PC-9 (cell line): ENCODE measurements around the gene PSMB9. TPM values are rescaled to one million over a fixed set of nuclear protein-coding genes. Genes with fewer than 3 reads are reported as not detected.

Source experiments
- BruUV-seq: library from RNA; stranded (reverse); fragments of 400-500 nt; replicated peaks from 2 replicates; lab custom pipeline; 2021; lab: Mats Ljungman, UMichigan
- CTCF ChIA-PET: fragments of 300-600 bp; sonication (Branson Sonifier 250); formaldehyde crosslinking; loops from one replicate; lab custom pipeline; 2022; ENCODE audit warnings: antibody characterized with exemption; lab: Charles Lee
- POLR2A ChIA-PET: fragments of 300-600 bp; sonication (Branson Sonifier 250); formaldehyde crosslinking; loops from one replicate; lab custom pipeline; 2022; ENCODE audit warnings: antibody characterized with exemption; ENCODE audit not compliant: unreplicated experiment; lab: Charles Lee
- DNase-seq, 2 experiments: peaks; one replicate each; pipeline versions ENCODE4 v3.0.0 to v3.0.0-alpha.2; 2015 to 2022; ENCODE audit warnings: mixed read lengths in 1 of 2
- H2AFZ ChIP-seq: fragments of 200-600 bp; sonication (generic); 2 replicates; pipeline ENCODE4 v1.8.1; 2017; ENCODE audit warnings: antibody characterized with exemption
- H3F3A ChIP-seq: fragments of 200-600 bp; sonication (generic); 2 replicates; pipeline ENCODE4 v1.8.1; 2017; ENCODE audit warnings: antibody characterized with exemption, mild to moderate bottlenecking, low read depth; ENCODE audit not compliant: insufficient read depth
- H3K27ac ChIP-seq: fragments of 200-600 bp; sonication (generic); 2 replicates; pipeline ENCODE4 v1.6.1; 2016; ENCODE audit warnings: mixed run types
- H3K27me3 ChIP-seq: fragments of 200-600 bp; sonication (generic); 2 replicates; pipeline ENCODE4 v1.6.1; 2016; ENCODE audit warnings: low read depth, mixed run types; ENCODE audit not compliant: insufficient read depth
- H3K36me3 ChIP-seq: fragments of 200-600 bp; sonication (generic); 2 replicates; pipeline ENCODE4 v1.6.1; 2016; ENCODE audit warnings: low read depth, mixed run types
- H3K4me1 ChIP-seq: fragments of 200-600 bp; sonication (generic); replicated peaks from 2 replicates; pipeline ENCODE4 v1.6.1; 2016; ENCODE audit warnings: mixed run types; ENCODE audit not compliant: insufficient read depth
- H3K4me2 ChIP-seq: fragments of 200-600 bp; sonication (generic); 2 replicates; pipeline ENCODE4 v1.6.1; 2017; ENCODE audit warnings: mixed run types
- H3K4me3 ChIP-seq: fragments of 200-600 bp; sonication (generic); 2 replicates; pipeline ENCODE4 v1.6.1; 2016; ENCODE audit warnings: mixed run types
- H3K79me2 ChIP-seq: fragments of 200-600 bp; sonication (generic); 2 replicates; pipeline ENCODE4 v1.6.1; 2017; ENCODE audit warnings: low read depth, mixed run types
- H3K9me2 ChIP-seq: fragments of 200-600 bp; sonication (generic); 2 replicates; pipeline ENCODE4 v1.8.1; 2017; ENCODE audit warnings: mild to moderate bottlenecking; ENCODE audit not compliant: insufficient read depth
- H3K9me3 ChIP-seq: fragments of 200-600 bp; sonication (generic); 2 replicates; pipeline ENCODE4 v1.8.1; 2016; ENCODE audit warnings: low read depth; ENCODE audit not compliant: insufficient read depth
- H4K20me1 ChIP-seq: fragments of 200-600 bp; sonication (generic); 2 replicates; pipeline ENCODE4 v1.8.1; 2017; ENCODE audit not compliant: insufficient read depth
- EZH2 ChIP-seq: fragments of 200-600 bp; sonication (generic); IDR thresholded peaks from 2 replicates; pipeline ENCODE4 v1.8.0; 2017; ENCODE audit warnings: antibody characterized with exemption, low read depth
- intact Hi-C: fragments of 100-400 bp; cut with micrococcal nuclease; formaldehyde crosslinking; loops from one replicate; pipeline ENCODE4 v1.10.0; 2022; ENCODE audit not compliant: unreplicated experiment
- total RNA-seq: library from RNA; stranded (reverse); gene quantifications from 2 replicates; pipeline ENCODE4 v1.2.3, GENCODE V29; 2021
- TF ChIP-seq, protein P1 (sequence below): fragments of 200-600 bp; sonication (generic); conservative IDR thresholded peaks from 2 replicates; pipeline ENCODE4 v1.6.1; 2017; ENCODE audit warnings: mixed run types, antibody characterized with exemption, mild to moderate bottlenecking, moderate library complexity

Gene PSMB9
- total RNA-seq, 1 experiment from 2014 or later = 37.6 TPM

DNA sequence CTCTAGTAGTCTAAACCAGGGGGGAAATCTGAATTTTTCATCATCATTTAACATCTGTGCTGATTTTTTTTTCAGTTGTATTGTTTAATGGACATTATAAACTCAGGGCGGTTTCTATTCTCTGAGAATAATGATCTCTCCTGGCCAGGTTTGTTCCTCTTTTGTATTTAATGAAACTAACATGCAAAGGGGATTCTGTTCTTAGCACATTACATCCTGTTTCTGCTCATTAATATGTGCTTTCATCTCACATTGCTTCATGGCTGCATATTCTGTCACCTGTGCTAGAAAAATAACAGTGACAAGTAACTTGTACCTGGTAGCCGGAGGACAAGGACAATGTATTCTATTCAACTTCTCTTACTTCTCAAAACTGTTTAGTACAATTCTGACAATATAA lies 38.0 kb upstream of the PSMB9 start:
- H2AFZ ChIP-seq = no peak overlapping the region
- no peak overlapping the region for H3K4me3 ChIP-seq
- DNase-seq = no peak
- CTCF ChIA-PET = no interaction called here
- H3F3A ChIP-seq = peaks cover 18% of the 10 kb centered on the region
- no TSS peak for BruUV-seq
- H3K27ac ChIP-seq = peak overlapping the region; percentile 54
- no peaks in the 10 kb centered on the region for H3K9me2 ChIP-seq
- H4K20me1 ChIP-seq = no peaks in the 10 kb centered on the region
- no peak overlapping the region; the same call in 1 of the 2 replicates for H3K4me2 ChIP-seq
- peaks cover 32% of the 10 kb centered on the region for H3K4me1 ChIP-seq
- H3K27me3 ChIP-seq = no peaks in the 10 kb centered on the region
- no peak for TF ChIP-seq EZH2
- TF ChIP-seq, protein P1, sequence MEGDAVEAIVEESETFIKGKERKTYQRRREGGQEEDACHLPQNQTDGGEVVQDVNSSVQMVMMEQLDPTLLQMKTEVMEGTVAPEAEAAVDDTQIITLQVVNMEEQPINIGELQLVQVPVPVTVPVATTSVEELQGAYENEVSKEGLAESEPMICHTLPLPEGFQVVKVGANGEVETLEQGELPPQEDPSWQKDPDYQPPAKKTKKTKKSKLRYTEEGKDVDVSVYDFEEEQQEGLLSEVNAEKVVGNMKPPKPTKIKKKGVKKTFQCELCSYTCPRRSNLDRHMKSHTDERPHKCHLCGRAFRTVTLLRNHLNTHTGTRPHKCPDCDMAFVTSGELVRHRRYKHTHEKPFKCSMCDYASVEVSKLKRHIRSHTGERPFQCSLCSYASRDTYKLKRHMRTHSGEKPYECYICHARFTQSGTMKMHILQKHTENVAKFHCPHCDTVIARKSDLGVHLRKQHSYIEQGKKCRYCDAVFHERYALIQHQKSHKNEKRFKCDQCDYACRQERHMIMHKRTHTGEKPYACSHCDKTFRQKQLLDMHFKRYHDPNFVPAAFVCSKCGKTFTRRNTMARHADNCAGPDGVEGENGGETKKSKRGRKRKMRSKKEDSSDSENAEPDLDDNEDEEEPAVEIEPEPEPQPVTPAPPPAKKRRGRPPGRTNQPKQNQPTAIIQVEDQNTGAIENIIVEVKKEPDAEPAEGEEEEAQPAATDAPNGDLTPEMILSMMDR = no peak
- intact Hi-C loops = no loop called here
- 0 out of 2 replicates have a peak, but pooled peaks cover 3% of the 10 kb centered on the region for H3K9me3 ChIP-seq
- H3K36me3 ChIP-seq = no peaks in the 10 kb centered on the region
- no peaks in the 10 kb centered on the region for H3K79me2 ChIP-seq
- POLR2A ChIA-PET = no interaction called here

DNA sequence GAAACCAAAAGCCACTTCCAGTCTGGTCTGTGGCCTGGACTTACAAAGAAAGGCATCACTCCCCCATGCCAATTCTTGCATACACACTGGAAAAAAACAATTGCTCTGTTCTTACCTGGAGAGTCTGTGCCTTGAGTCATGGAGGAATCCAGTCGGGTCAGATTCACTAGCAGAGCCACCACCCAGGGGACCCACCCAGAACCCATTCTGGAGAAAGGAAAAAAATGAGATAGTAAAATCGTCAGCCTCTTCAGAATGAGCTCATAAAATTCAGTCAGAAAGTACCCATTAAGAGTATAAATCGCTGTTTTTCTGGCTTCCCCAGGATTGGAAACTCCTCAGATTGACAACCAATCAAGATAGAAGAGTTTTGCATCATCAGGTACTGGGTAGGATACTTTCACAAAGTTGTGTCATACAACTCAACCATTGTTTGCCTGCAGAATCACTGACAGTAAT lies 37.2 kb upstream of the PSMB9 start, which contains the start of gene HLA-DOB:
Gene HLA-DOB (minus strand): TSS at position 257 of the 459 bp plus-strand sequence. CDS start 51 bp downstream, at position 206.
- H3K4me3 ChIP-seq = no peak within 1 kb of the TSS; the same call in 1 of the 2 replicates
- H2AFZ ChIP-seq = 0 out of 2 replicates have a peak within 1 kb of the TSS, but pooled peaks have one; percentile 1
- ChIA-PET POLR2A (interaction anchor here (0.6 kb wide), 3 partner anchors 22 to 684 kb away, joined by 3 to 7 read pairs (median 3); partner anchors contain the start of gene TAP2), CTCF (interaction anchor here (0.6 kb wide), 1 partner anchor 433 kb away, joined by 4 read pairs; no protein-coding TSS in a partner anchor)
- H3K4me2 ChIP-seq = peak within 1 kb of the TSS; percentile 54
- TF ChIP-seq, protein P1 = no peak
- TF ChIP-seq EZH2 = no peak
- BruUV-seq = no TSS peak
- H3K9me2 ChIP-seq = no peaks in the 10 kb centered on the region
- no peaks in the 10 kb centered on the region for H3K27me3 ChIP-seq
- peak; percentile 76 to 89 for DNase-seq
- no peaks in the 10 kb centered on the region for H3K79me2 ChIP-seq
- H3K4me1 ChIP-seq = peaks cover 32% of the 10 kb centered on the region
- H4K20me1 ChIP-seq = no peaks in the 10 kb centered on the region
- peaks cover 24% of the 10 kb centered on the region for H3F3A ChIP-seq
- intact Hi-C loops = no loop called here
- peak within 1 kb of the TSS; percentile 54 for H3K27ac ChIP-seq
- H3K36me3 ChIP-seq = no peaks in the 10 kb centered on the region; the same call in 1 of the 2 replicates
- H3K9me3 ChIP-seq = 0 out of 2 replicates have a peak, but pooled peaks cover 3% of the 10 kb centered on the region

DNA sequence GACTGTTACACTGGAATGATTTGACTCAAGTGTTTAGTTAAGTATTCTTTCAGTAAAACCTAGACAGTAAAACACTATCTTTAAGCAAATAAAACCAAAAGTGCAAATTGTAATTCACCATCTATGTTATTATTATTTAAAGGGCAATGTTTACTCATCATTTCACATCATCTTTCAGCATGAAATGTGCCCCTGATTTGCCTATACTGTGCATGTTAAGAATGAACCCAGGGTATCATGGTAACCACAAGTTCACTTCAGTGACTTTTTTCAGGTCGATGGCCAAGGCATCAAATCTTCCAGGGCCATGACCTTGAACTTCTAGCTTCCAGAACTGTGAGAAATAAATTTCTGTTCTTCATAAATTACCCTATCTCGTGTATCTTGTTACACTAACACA lies 35.1 kb upstream of the PSMB9 start:
- no TSS peak for BruUV-seq

More for the DNA sequence above, 35.1 kb upstream of the PSMB9 start:
- Histone ChIP-seq H3K4me3 (no peak overlapping the region), H3K9me3 (0 out of 2 replicates have a peak, but pooled peaks cover 3% of the 10 kb centered on the region), H3K9me2 (no peaks in the 10 kb centered on the region), H3F3A (peaks cover 24% of the 10 kb centered on the region), H3K27ac (peak overlapping the region; percentile 80), H3K79me2 (no peaks in the 10 kb centered on the region), H4K20me1 (no peaks in the 10 kb centered on the region), H3K4me2 (peak overlapping the region; percentile 28; the same call in 1 of the 2 replicates), H3K36me3 (no peaks in the 10 kb centered on the region; the same call in 1 of the 2 replicates), H3K4me1 (peaks cover 32% of the 10 kb centered on the region), H3K27me3 (no peaks in the 10 kb centered on the region), H2AFZ (no peak overlapping the region)
- no peak for TF ChIP-seq EZH2
- TF ChIP-seq, protein P1 = no peak
- ChIA-PET POLR2A (no interaction called here), CTCF (no interaction called here)
- intact Hi-C loops = loop anchor here (1.0 kb wide), 1 partner anchor 19 kb away; the partner anchor contains the start of gene TAP2
- no peak for DNase-seq
